ENCODE results near the gene ADH6.

DNA sequence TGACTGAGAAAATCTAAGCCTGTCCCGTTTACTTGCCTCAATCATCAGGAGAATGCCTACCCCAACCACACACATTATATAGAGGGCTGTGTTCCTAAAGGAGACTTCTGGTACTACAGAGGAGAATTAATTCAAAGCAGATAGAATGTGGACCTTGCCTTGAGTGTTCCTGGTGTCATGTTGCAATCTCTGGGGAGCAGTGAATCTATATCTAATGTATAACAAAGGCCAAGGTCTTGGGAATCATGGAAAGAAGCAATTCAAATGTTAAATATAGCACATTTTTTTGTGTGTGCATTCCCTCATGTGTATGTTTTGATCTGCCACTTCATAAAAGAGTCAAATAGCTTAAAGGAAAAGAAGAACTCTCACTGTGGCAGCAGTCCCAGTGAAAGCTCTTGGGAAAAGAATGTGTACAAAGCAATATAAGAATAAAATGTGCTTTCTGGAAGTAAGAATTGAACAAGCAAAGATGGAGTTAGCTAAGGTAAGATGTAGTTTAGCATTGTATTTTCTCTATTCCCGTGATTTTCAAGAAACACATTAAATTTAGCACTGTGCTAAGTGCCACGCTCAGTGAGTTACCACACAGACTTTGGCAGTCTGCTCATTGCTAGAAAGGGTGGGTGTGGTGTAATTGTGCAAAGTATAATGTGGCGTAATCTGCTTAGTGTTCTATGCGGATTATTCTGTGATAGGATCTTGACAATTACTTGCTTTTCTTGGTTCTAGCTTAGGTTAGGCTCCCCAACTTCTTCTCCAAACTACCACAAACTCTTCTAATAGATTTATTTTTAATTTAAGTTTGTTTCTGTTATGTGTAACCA is 13.7 kb downstream of the ADH6 start:
- TF ChIP-seq, protein P1, sequence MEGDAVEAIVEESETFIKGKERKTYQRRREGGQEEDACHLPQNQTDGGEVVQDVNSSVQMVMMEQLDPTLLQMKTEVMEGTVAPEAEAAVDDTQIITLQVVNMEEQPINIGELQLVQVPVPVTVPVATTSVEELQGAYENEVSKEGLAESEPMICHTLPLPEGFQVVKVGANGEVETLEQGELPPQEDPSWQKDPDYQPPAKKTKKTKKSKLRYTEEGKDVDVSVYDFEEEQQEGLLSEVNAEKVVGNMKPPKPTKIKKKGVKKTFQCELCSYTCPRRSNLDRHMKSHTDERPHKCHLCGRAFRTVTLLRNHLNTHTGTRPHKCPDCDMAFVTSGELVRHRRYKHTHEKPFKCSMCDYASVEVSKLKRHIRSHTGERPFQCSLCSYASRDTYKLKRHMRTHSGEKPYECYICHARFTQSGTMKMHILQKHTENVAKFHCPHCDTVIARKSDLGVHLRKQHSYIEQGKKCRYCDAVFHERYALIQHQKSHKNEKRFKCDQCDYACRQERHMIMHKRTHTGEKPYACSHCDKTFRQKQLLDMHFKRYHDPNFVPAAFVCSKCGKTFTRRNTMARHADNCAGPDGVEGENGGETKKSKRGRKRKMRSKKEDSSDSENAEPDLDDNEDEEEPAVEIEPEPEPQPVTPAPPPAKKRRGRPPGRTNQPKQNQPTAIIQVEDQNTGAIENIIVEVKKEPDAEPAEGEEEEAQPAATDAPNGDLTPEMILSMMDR (IDR thresholded peaks at IDR 0.05), result no peak
- TF ChIP-seq POLR2A (IDR thresholded peaks at IDR 0.05), result no peak

Measured in prostate gland (tissue), 2 donors.